ENCODE results near the gene C12orf57. TPM values are rescaled to one million over a fixed set of nuclear protein-coding genes. Genes with fewer than 3 reads are reported as not detected.

Gene C12orf57
- total and polyA plus RNA-seq, 2 experiments from 2014 or later, result 204 to 262 TPM

DNA sequence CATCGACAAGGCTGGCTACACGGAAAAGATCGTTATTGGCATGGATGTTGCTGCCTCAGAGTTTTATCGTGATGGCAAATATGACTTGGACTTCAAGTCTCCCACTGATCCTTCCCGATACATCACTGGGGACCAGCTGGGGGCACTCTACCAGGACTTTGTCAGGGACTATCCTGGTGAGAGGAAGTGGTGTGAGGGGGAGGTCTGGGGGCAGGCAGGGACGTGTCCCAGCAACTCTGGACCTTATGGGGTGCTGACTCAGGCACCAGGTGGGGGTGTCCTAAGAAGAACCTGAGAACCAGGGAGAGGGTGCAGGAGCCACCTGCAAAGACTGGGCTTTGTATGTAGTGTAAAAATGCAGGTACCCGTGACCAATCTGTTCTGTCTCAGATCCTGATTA, 24.2 kb upstream of the C12orf57 start:
- Histone ChIP-seq H3K79me2 (replicated peaks; ENCODE audit: insufficient read depth) (peaks cover 7% of the 10 kb centered on the region), H3K27me3 (ENCODE audit: insufficient read depth) (no peaks in the 10 kb centered on the region), H3K36me3 (ENCODE audit: insufficient read depth) (peaks cover 6% of the 10 kb centered on the region), H3F3A (replicated peaks; ENCODE audit: low read depth) (peaks cover 14% of the 10 kb centered on the region; the same call in 1 of the 2 replicates), H3K4me2 (no peak overlapping the region), H4K20me1 (replicated peaks; ENCODE audit: insufficient read depth) (no peaks in the 10 kb centered on the region), H3K4me3 (no peak overlapping the region), H3K9me2 (ENCODE audit: insufficient read depth) (no peaks in the 10 kb centered on the region), H3K27ac (ENCODE audit: low read depth) (no peak overlapping the region), H2AFZ (no peak overlapping the region), H3K4me1 (ENCODE audit: insufficient read depth) (peaks cover 9% of the 10 kb centered on the region)
- H3K27me3 Mint-ChIP-seq (ENCODE audit: insufficient read depth, low read depth, poor library complexity), result peaks cover 21% of the 10 kb centered on the region
- H3K9me3 Mint-ChIP-seq, result no peaks in the 10 kb centered on the region
- peaks cover 68% of the 10 kb centered on the region for H3K36me3 Mint-ChIP-seq (ENCODE audit: low read depth)
- peak overlapping the region; percentile 72 for H3K27ac Mint-ChIP-seq
- TF ChIP-seq, protein P1, sequence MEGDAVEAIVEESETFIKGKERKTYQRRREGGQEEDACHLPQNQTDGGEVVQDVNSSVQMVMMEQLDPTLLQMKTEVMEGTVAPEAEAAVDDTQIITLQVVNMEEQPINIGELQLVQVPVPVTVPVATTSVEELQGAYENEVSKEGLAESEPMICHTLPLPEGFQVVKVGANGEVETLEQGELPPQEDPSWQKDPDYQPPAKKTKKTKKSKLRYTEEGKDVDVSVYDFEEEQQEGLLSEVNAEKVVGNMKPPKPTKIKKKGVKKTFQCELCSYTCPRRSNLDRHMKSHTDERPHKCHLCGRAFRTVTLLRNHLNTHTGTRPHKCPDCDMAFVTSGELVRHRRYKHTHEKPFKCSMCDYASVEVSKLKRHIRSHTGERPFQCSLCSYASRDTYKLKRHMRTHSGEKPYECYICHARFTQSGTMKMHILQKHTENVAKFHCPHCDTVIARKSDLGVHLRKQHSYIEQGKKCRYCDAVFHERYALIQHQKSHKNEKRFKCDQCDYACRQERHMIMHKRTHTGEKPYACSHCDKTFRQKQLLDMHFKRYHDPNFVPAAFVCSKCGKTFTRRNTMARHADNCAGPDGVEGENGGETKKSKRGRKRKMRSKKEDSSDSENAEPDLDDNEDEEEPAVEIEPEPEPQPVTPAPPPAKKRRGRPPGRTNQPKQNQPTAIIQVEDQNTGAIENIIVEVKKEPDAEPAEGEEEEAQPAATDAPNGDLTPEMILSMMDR (conservative IDR thresholded peaks at IDR 0.05; ENCODE audit: low read depth in 2 of 2), result peak; percentile 15 to 40; a peak in 3 of 4 replicates
- TF ChIP-seq, protein P2, sequence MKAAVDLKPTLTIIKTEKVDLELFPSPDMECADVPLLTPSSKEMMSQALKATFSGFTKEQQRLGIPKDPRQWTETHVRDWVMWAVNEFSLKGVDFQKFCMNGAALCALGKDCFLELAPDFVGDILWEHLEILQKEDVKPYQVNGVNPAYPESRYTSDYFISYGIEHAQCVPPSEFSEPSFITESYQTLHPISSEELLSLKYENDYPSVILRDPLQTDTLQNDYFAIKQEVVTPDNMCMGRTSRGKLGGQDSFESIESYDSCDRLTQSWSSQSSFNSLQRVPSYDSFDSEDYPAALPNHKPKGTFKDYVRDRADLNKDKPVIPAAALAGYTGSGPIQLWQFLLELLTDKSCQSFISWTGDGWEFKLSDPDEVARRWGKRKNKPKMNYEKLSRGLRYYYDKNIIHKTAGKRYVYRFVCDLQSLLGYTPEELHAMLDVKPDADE (IDR thresholded peaks at IDR 0.05), result no peak
- H3K4me3 Mint-ChIP-seq, result no peak overlapping the region; the same call in 2 of the 3 replicates
- H3K4me1 Mint-ChIP-seq, result peaks cover 44% of the 10 kb centered on the region
- ATAC-seq (no peak), DNase-seq (ENCODE audit: low spot score) (no peak)

DNA sequence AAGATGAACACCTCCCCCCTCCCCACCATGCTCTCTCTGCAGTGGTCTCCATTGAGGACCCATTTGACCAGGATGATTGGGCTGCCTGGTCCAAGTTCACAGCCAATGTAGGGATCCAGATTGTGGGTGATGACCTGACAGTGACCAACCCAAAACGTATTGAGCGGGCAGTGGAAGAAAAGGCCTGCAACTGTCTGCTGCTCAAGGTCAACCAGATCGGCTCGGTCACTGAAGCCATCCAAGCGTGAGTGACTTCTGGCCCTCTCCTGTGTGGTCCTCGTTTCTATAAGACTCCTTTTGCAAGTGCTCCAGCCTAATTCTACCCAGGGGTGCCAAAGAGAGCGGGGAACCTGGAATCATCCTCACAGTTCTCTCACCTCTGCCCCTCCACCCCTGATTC, 22.3 kb upstream of the C12orf57 start:
- Histone ChIP-seq H3K9me2 (ENCODE audit: insufficient read depth) (no peaks in the 10 kb centered on the region), H3K4me1 (ENCODE audit: insufficient read depth) (peaks cover 22% of the 10 kb centered on the region), H3F3A (replicated peaks; ENCODE audit: low read depth) (peaks cover 18% of the 10 kb centered on the region), H3K27ac (ENCODE audit: low read depth) (no peak overlapping the region), H2AFZ (no peak overlapping the region), H4K20me1 (replicated peaks; ENCODE audit: insufficient read depth) (no peaks in the 10 kb centered on the region), H3K4me2 (no peak overlapping the region), H3K27me3 (ENCODE audit: insufficient read depth) (no peaks in the 10 kb centered on the region), H3K4me3 (no peak overlapping the region), H3K79me2 (replicated peaks; ENCODE audit: insufficient read depth) (no peaks in the 10 kb centered on the region), H3K36me3 (ENCODE audit: insufficient read depth) (peaks cover 4% of the 10 kb centered on the region)
- H3K36me3 Mint-ChIP-seq (ENCODE audit: low read depth), result peaks cover 57% of the 10 kb centered on the region
- H3K4me1 Mint-ChIP-seq, result peaks cover 52% of the 10 kb centered on the region
- no peaks in the 10 kb centered on the region; the same call in 2 of the 3 replicates for H3K9me3 Mint-ChIP-seq
- DNase-seq (ENCODE audit: low spot score) (no peak), ATAC-seq (no peak)
- peak overlapping the region; percentile 74 for H3K27ac Mint-ChIP-seq
- H3K27me3 Mint-ChIP-seq (ENCODE audit: insufficient read depth, low read depth, poor library complexity), result peaks cover 27% of the 10 kb centered on the region
- no peak overlapping the region for H3K4me3 Mint-ChIP-seq
- TF ChIP-seq STAT1 (IDR thresholded peaks at IDR 0.05; ENCODE audit: unreplicated experiment), result no peak
- no peak for TF ChIP-seq CREB1 (CRISPR knock-in tag; IDR thresholded peaks at IDR 0.05; ENCODE audit: low read depth)
- TF ChIP-seq, protein P2 (IDR thresholded peaks at IDR 0.05), result no peak
- no peak for TF ChIP-seq JUNB (IDR thresholded peaks at IDR 0.05; ENCODE audit: unreplicated experiment)
- no peak for TF ChIP-seq ZNF331 (CRISPR knock-in tag; IDR thresholded peaks at IDR 0.05; ENCODE audit: low read depth)
- TF ChIP-seq, protein P3, sequence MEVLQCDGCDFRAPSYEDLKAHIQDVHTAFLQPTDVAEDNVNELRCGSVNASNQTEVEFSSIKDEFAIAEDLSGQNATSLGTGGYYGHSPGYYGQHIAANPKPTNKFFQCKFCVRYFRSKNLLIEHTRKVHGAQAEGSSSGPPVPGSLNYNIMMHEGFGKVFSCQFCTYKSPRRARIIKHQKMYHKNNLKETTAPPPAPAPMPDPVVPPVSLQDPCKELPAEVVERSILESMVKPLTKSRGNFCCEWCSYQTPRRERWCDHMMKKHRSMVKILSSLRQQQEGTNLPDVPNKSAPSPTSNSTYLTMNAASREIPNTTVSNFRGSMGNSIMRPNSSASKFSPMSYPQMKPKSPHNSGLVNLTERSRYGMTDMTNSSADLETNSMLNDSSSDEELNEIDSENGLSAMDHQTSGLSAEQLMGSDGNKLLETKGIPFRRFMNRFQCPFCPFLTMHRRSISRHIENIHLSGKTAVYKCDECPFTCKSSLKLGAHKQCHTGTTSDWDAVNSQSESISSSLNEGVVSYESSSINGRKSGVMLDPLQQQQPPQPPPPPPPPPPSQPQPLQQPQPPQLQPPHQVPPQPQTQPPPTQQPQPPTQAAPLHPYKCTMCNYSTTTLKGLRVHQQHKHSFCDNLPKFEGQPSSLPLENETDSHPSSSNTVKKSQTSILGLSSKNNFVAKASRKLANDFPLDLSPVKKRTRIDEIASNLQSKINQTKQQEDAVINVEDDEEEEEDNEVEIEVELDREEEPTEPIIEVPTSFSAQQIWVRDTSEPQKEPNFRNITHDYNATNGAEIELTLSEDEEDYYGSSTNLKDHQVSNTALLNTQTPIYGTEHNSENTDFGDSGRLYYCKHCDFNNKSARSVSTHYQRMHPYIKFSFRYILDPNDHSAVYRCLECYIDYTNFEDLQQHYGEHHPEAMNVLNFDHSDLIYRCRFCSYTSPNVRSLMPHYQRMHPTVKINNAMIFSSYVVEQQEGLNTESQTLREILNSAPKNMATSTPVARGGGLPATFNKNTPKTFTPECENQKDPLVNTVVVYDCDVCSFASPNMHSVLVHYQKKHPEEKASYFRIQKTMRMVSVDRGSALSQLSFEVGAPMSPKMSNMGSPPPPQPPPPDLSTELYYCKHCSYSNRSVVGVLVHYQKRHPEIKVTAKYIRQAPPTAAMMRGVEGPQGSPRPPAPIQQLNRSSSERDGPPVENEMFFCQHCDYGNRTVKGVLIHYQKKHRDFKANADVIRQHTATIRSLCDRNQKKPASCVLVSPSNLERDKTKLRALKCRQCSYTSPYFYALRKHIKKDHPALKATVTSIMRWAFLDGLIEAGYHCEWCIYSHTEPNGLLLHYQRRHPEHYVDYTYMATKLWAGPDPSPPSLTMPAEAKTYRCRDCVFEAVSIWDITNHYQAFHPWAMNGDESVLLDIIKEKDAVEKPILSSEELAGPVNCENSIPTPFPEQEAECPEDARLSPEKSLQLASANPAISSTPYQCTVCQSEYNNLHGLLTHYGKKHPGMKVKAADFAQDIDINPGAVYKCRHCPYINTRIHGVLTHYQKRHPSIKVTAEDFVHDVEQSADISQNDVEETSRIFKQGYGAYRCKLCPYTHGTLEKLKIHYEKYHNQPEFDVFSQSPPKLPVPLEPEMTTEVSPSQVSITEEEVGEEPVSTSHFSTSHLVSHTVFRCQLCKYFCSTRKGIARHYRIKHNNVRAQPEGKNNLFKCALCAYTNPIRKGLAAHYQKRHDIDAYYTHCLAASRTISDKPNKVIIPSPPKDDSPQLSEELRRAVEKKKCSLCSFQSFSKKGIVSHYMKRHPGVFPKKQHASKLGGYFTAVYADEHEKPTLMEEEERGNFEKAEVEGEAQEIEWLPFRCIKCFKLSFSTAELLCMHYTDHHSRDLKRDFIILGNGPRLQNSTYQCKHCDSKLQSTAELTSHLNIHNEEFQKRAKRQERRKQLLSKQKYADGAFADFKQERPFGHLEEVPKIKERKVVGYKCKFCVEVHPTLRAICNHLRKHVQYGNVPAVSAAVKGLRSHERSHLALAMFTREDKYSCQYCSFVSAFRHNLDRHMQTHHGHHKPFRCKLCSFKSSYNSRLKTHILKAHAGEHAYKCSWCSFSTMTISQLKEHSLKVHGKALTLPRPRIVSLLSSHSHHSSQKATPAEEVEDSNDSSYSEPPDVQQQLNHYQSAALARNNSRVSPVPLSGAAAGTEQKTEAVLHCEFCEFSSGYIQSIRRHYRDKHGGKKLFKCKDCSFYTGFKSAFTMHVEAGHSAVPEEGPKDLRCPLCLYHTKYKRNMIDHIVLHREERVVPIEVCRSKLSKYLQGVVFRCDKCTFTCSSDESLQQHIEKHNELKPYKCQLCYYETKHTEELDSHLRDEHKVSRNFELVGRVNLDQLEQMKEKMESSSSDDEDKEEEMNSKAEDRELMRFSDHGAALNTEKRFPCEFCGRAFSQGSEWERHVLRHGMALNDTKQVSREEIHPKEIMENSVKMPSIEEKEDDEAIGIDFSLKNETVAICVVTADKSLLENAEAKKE (CRISPR knock-in tag; IDR thresholded peaks at IDR 0.05), result no peak
- no peak for TF ChIP-seq EZH2phosphoT487 (IDR thresholded peaks at IDR 0.05; ENCODE audit: unreplicated experiment)
- no peak for TF ChIP-seq EZH2 (IDR thresholded peaks at IDR 0.05; ENCODE audit: low read depth, unreplicated experiment)
